K562 (cell line): ENCODE data around the gene NOD2. TPM values are rescaled to one million over a fixed set of nuclear protein-coding genes. Genes with fewer than 3 reads are reported as not detected.
A peak's percentile ranks its signal among the peaks of the same experiment; 100 is the strongest.

Source experiments
- ATAC-seq: fragments of 200-7000 bp; cut with Tn5 transposase; 3 replicates; pipeline ENCODE4 v1.9.1; 2020; ENCODE audit warnings: moderate library complexity
- BruUV-seq: library from RNA; stranded (reverse); fragments of 400-500 nt; replicated peaks from 2 replicates; lab custom pipeline; 2021; lab: Mats Ljungman, UMichigan
- CTCF ChIA-PET: fragments of 300-600 bp; formaldehyde crosslinking; extraction: SDS; loops from one replicate; lab custom pipeline; 2021; ENCODE audit warnings: low intra/inter-chr PET ratio; lab: Yijun Ruan, JAX
- POLR2A ChIA-PET: fragments of 300-600, 350-650 bp; sonication (Branson Sonifier 250); formaldehyde crosslinking; extraction: SDS; loops from one replicate; lab custom pipeline; 2021; ENCODE audit warnings: antibody characterized with exemption, inconsistent platforms; lab: Yijun Ruan, JAX
- DNase-seq, 4 experiments: peaks; one replicate each; pipeline versions ENCODE4 v3.0.0 to v3.0.0-alpha.2; 2011 to 2018; ENCODE audit warnings: low spot score in 3 of 4, mixed read lengths in 3 of 4; ENCODE audit errors: extremely low read depth in 1 of 4
- FAIRE-seq: peaks from 2 replicates; lab custom pipeline; 2011; peaks lifted over from hg19 to GRCh38; lab: Jason Lieb, UNC
- H2AFZ ChIP-seq: 2 replicates; pipeline ENCODE4 v1.6.0; 2011; ENCODE audit warnings: low read depth, low read length, control low read depth, inconsistent platforms
- H3K27ac ChIP-seq: fragments of 200-600 bp; 3 replicates; pipeline ENCODE4 v1.8.0; 2011; ENCODE audit warnings: low read depth, mild to moderate bottlenecking, control low read depth, inconsistent platforms, low read length, moderate library complexity, mixed read lengths; ENCODE audit errors: extremely low read depth
- H3K27me3 ChIP-seq, 2 experiments: fragments of 300-600 bp in 1 of 2; 2 replicates in 1 of 2; 3 replicates in 1 of 2; pipeline versions ENCODE4 v1.6.0 to v1.8.0; 2011; ENCODE audit warnings: inconsistent platforms in 2 of 2, low read length in 2 of 2, mild to moderate bottlenecking in 1 of 2, mixed read lengths in 1 of 2, moderate library complexity in 1 of 2; ENCODE audit not compliant: control insufficient read depth in 2 of 2, insufficient read depth in 2 of 2
- H3K36me3 ChIP-seq: fragments of 300-600 bp; 3 replicates; pipeline ENCODE4 v1.8.0; 2011; ENCODE audit warnings: mild to moderate bottlenecking, low read length, inconsistent platforms; ENCODE audit not compliant: control insufficient read depth, insufficient read depth
- H3K4me1 ChIP-seq, 2 experiments: fragments of 200-600 bp in 1 of 2; replicated peaks in 1 of 2; 2 replicates in 1 of 2; 3 replicates in 1 of 2; pipeline versions ENCODE4 v1.5.1 to v1.8.0; 2011; ENCODE audit warnings: inconsistent platforms in 2 of 2, low read length in 2 of 2, mild to moderate bottlenecking in 1 of 2, mixed read lengths in 1 of 2, moderate library complexity in 1 of 2; ENCODE audit not compliant: control insufficient read depth in 2 of 2, insufficient read depth in 2 of 2
- H3K4me2 ChIP-seq: 2 replicates; pipeline ENCODE4 v1.6.1; 2011; ENCODE audit warnings: low read length, control low read depth, inconsistent platforms, mixed read lengths; ENCODE audit not compliant: insufficient read depth
- H3K4me3 ChIP-seq: fragments of 200-600 bp; sonication (generic), shearing (Covaris generic); 2 replicates; pipeline ENCODE4 v1.5.1; 2016; ENCODE audit warnings: control low read depth, inconsistent platforms
- H3K79me2 ChIP-seq: fragments of 200-600 bp; 3 replicates; pipeline ENCODE4 v1.8.0; 2011; ENCODE audit warnings: low read length, inconsistent platforms; ENCODE audit not compliant: control insufficient read depth, insufficient read depth
- H3K9ac ChIP-seq, 2 experiments: 2 replicates each; pipeline versions ENCODE4 v1.6.0 to v1.6.1; 2011; ENCODE audit warnings: low read depth in 2 of 2, low read length in 2 of 2, control low read depth in 1 of 2, inconsistent platforms in 1 of 2, mild to moderate bottlenecking in 1 of 2, mixed read lengths in 1 of 2; ENCODE audit not compliant: insufficient read depth in 1 of 2
- H3K9me1 ChIP-seq: one replicate; pipeline ENCODE4 v1.6.0; 2011; ENCODE audit warnings: inconsistent platforms, mild to moderate bottlenecking, low read length, moderate library complexity; ENCODE audit not compliant: control insufficient read depth, insufficient read depth
- H3K9me3 ChIP-seq: replicated peaks from 2 replicates; pipeline ENCODE4 v1.5.1; 2011; ENCODE audit warnings: low read depth, low read length, inconsistent platforms; ENCODE audit not compliant: control insufficient read depth, insufficient read depth
- H4K20me1 ChIP-seq: replicated peaks from 2 replicates; pipeline ENCODE4 v1.6.1; 2011; ENCODE audit warnings: low read length, inconsistent platforms, mixed read lengths; ENCODE audit not compliant: control insufficient read depth, insufficient read depth
- ELF1 ChIP-seq: fragments of 200-800 bp; sonication (Bioruptor generic); IDR thresholded peaks from 2 replicates; pipeline ENCODE4 v1.6.1; 2016; ENCODE audit warnings: missing genetic modification characterization, missing compliant biosample characterization
- EZH2 ChIP-seq: IDR thresholded peaks from 2 replicates; pipeline ENCODE4 v1.6.1; 2012; ENCODE audit warnings: low read depth, mild to moderate bottlenecking, inconsistent platforms, low read length, borderline replicate concordance
- GATA2 ChIP-seq: sonication (generic); formaldehyde crosslinking; IDR thresholded peaks from 2 replicates; pipeline ENCODE4 v1.4.0; 2020; ENCODE audit warnings: mild to moderate bottlenecking, missing genetic modification reagents
- MAFF ChIP-seq: IDR thresholded peaks from 2 replicates; pipeline ENCODE4 v1.6.1; 2012; ENCODE audit warnings: low read length, improper control_type of control experiment
- RBM25 ChIP-seq: fragments of 200-400 bp; formaldehyde crosslinking; IDR thresholded peaks from 2 replicates; pipeline ENCODE4 v1.6.1; 2018; ENCODE audit warnings: low read length, low read depth, moderate library complexity; ENCODE audit not compliant: severe bottlenecking
- TAF15 ChIP-seq: fragments of 200-400 bp; formaldehyde crosslinking; IDR thresholded peaks from 2 replicates; pipeline ENCODE4 v1.6.1; 2017; ENCODE audit warnings: mild to moderate bottlenecking, low read depth, low read length, moderate library complexity
- WGBS: fragments of 100-300 bp; shearing (Covaris generic); methylation state at CpG from one replicate; pipeline ENCODE4 v1.1.6; 2016; ENCODE audit warnings: low coverage, mixed read lengths; ENCODE audit not compliant: insufficient coverage; ENCODE audit errors: missing lambda C conversion rate; 5-methylcytosine and 5-hydroxymethylcytosine counted together
- in situ Hi-C: fragments of 300-500 bp; cut with MboI; formaldehyde crosslinking; loops from 4 replicates; pipeline ENCODE4 v1.15.0; 2018; ENCODE audit warnings: inconsistent platforms, mixed read lengths
- intact Hi-C: fragments of 100-400 bp; cut with micrococcal nuclease; formaldehyde crosslinking; loops from 2 replicates; pipeline ENCODE4 v1.14.2; 2022
- polyA plus RNA-seq, 8 experiments: library from polyadenylated mRNA; depleted of rRNA in 4 of 8; stranded (reverse) in 5 of 8; unstranded in 3 of 8; fragments of >200 nt; fragmentation: Nextera tagmentation in 2 of 8; fragmentation: Illumina TruSeq in 1 of 8; extraction: Ambion mirVana in 2 of 8; extraction: Trizol in 1 of 8; gene quantifications; 2 replicates each; pipeline versions ENCODE4 v1.2.1 to v1.2.3, GENCODE V29; 2011 to 2014; ENCODE audit warnings: inconsistent platforms in 1 of 8, missing spikeins in 1 of 8
- total RNA-seq, 7 experiments: library from RNA; depleted of rRNA in 6 of 7; stranded (reverse); fragments of >200 nt in 6 of 7; fragmentation: Illumina TruSeq in 2 of 7; extraction: Trizol in 2 of 7; gene quantifications; 2 replicates each; pipeline versions ENCODE4 v1.2.1 to v1.2.3, GENCODE V29; 2011 to 2021; ENCODE audit warnings: low replicate concordance in 1 of 7

The NOD2 gene
- total and polyA plus RNA-seq, 9 of the 15 experiments (the other 6 are each of a cell fraction or from before 2014, with no cell fraction given) = 0.04 TPM; not detected in 8

DNA sequence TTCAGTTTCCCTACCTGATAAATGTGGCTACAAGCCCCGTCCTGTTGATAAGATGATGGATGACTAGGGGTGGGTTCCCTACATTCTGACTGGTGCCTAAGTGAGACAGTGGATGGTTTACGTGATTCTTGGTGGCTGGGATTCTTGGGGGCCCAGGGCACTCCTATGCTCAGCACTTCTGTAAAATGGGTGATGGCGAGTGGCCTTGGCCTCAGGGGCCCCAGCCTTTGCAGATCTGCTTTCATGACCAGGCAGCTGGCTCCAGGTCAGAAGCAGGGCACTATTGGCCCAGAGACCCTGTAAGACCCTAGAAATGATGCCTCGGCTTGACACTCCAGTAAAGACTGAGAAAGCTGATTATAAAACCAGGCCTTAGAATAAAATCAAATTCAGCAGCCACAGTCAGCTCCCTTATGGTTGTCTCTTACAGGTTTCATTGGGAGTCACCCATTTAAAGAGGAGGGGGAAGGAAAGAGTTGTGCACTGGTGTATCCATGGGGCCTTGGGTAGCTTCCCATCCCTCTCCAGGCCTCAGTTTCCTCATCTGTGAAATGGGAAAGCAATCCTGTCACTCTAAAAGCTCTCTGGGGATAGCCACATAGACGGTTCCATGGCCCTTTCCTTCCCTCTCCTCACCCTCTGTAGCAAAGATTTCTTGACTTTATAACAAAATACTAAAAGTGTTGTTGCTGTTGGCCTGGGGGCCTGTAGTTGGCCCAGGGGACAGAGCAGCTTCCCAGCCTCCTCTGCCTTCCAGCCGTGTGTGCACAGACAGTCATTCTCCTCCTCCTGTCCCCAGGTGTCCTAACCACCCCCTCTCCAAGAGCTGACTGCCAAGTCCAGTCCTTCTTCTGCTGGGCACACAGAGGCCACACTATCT is 13.5 kb upstream of the NOD2 start:
- ChIA-PET POLR2A (interaction anchor here (0.9 kb wide), 1 partner anchor 8 kb away, joined by 3 read pairs; no protein-coding TSS in a partner anchor), CTCF (no interaction called here)
- intact Hi-C loops (no loop called here), in situ Hi-C loops (no loop called here)
- no peak for DNase-seq
- Histone ChIP-seq H3K9ac (no peak overlapping the region), H3K4me1 (no peaks in the 10 kb centered on the region), H3K4me2 (no peak overlapping the region), H3K4me3 (no peak overlapping the region), H3K27ac (no peak overlapping the region), H4K20me1 (no peaks in the 10 kb centered on the region), H3K9me3 (no peaks in the 10 kb centered on the region), H3K9me1 (no peaks in the 10 kb centered on the region), H3K27me3 (peaks cover 0 to 34% of the 10 kb centered on the region in 2 experiments; a peak in 2 of 5 replicates), H2AFZ (no peak overlapping the region), H3K79me2 (no peaks in the 10 kb centered on the region), H3K36me3 (no peaks in the 10 kb centered on the region)
- FAIRE-seq = no peak
- WGBS = 2% methylated on average over 6 of the region's 6 CpGs
- no peak for ATAC-seq
- TF ChIP-seq EZH2 (no peak), ELF1 (tag) (no peak), RBM25 (peak; percentile 61), MAFF (no peak), GATA2 (CRISPR knock-in tag) (no peak), TAF15 (no peak)
- no TSS peak for BruUV-seq
